Right forelimb (tissue), 1 donor: Measurements from ENCODE around the gene ZNF236.
A peak's percentile ranks its signal among the peaks of the same experiment; 100 is the strongest.
"Not testable (repeated sequence)": the region's sequence is repeated elsewhere in the genome, so short reads cannot be mapped to it uniquely, and the experiment has no call there.

Experiments
- DNase-seq: peaks from one replicate; pipeline ENCODE4 v3.0.0-alpha.2; 2018

ZNF236 gene

GRCh38 chr18:76914314-76914713, 92.0 kb downstream of the ZNF236 start:
- no peak for DNase-seq

GRCh38 chr18:76914796-76915195, 92.4 kb downstream of the ZNF236 start:
- DNase-seq = no peak

GRCh38 chr18:76915456-76915855, 93.1 kb downstream of the ZNF236 start:
- DNase-seq = no peak

GRCh38 chr18:76920974-76921373, 98.6 kb downstream of the ZNF236 start:
- DNase-seq = no peak

GRCh38 chr18:76922107-76922506, 99.8 kb downstream of the ZNF236 start:
- DNase-seq = peak; percentile 61

GRCh38 chr18:76923485-76924085, 101.2 kb downstream of the ZNF236 start:
- no peak for DNase-seq

GRCh38 chr18:76925501-76925900, 103.1 kb downstream of the ZNF236 start:
- no peak for DNase-seq

- no peak for DNase-seq
Observed at GRCh38 chr18:76927223-76927725, 104.9 kb downstream of the ZNF236 start.

- DNase-seq = no peak
Observed at GRCh38 chr18:76928179-76928868, 106.0 kb downstream of the ZNF236 start.

GRCh38 chr18:76931171-76931570, 108.8 kb downstream of the ZNF236 start:
- no peak for DNase-seq

GRCh38 chr18:76932026-76932819, 109.9 kb downstream of the ZNF236 start:
- DNase-seq = no peak

GRCh38 chr18:76935722-76936337, 113.5 kb downstream of the ZNF236 start:
- DNase-seq = no peak

GRCh38 chr18:76936877-76937276, 114.5 kb downstream of the ZNF236 start:
- no peak for DNase-seq

- DNase-seq = no peak
Observed at GRCh38 chr18:76937597-76937996, 115.2 kb downstream of the ZNF236 start.

GRCh38 chr18:76938619-76939018, 116.3 kb downstream of the ZNF236 start:
- DNase-seq = no peak

- DNase-seq = no peak
Observed at GRCh38 chr18:76941284-76941683, 118.9 kb downstream of the ZNF236 start.

GRCh38 chr18:76943542-76944339, 121.4 kb downstream of the ZNF236 start:
- DNase-seq = no peak

GRCh38 chr18:76944346-76944745, 122.0 kb downstream of the ZNF236 start:
- not testable (repeated sequence) for DNase-seq

GRCh38 chr18:76948345-76948744, 126.0 kb downstream of the ZNF236 start:
- no peak for DNase-seq

GRCh38 chr18:76951456-76952247, 129.3 kb downstream of the ZNF236 start:
- no peak for DNase-seq

GRCh38 chr18:76952747-76953146, 130.4 kb downstream of the ZNF236 start:
- no peak for DNase-seq

GRCh38 chr18:76953156-76953555, 130.8 kb downstream of the ZNF236 start:
- no peak for DNase-seq
